ENCODE results near the gene RNF113B.

DNA sequence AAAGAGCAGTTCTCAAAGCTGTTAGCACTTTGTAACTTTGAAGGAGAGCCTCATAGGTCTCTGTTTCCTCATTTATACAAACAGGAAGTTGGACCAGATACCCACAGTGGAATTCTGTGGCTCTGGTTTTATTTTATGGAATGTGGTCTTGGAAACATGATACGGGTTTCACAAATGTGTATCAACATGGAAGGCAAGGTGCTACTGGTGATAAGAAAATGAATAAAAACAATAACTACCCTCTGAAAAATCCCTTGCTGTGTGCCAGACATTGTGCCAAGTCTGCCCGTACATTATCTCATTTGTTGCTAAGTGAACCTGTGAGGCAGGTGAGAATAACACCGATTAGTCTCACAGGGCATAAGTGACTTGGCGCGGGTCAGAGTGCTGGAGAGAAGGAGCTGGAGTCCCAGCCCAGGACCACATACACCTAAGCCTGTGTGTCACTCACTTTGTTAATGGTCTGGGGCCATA is 45.0 kb upstream of the RNF113B start:
- TF ChIP-seq, protein P1, sequence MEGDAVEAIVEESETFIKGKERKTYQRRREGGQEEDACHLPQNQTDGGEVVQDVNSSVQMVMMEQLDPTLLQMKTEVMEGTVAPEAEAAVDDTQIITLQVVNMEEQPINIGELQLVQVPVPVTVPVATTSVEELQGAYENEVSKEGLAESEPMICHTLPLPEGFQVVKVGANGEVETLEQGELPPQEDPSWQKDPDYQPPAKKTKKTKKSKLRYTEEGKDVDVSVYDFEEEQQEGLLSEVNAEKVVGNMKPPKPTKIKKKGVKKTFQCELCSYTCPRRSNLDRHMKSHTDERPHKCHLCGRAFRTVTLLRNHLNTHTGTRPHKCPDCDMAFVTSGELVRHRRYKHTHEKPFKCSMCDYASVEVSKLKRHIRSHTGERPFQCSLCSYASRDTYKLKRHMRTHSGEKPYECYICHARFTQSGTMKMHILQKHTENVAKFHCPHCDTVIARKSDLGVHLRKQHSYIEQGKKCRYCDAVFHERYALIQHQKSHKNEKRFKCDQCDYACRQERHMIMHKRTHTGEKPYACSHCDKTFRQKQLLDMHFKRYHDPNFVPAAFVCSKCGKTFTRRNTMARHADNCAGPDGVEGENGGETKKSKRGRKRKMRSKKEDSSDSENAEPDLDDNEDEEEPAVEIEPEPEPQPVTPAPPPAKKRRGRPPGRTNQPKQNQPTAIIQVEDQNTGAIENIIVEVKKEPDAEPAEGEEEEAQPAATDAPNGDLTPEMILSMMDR (IDR thresholded peaks at IDR 0.05; ENCODE audit: low read length): no peak
- TF ChIP-seq EZH2 (IDR thresholded peaks at IDR 0.05; ENCODE audit: borderline replicate concordance, low read length): no peak
